HG03064 (cell line): ENCODE data around the gene MSH3.
"Not testable (repeated sequence)": the region's sequence is repeated elsewhere in the genome, so short reads cannot be mapped to it uniquely, and the experiment has no call there.

ENCODE experiments used
- ATAC-seq: cut with Tn5 transposase; IDR thresholded peaks from one replicate; pipeline ENCODE4 v1.9.1; 2021; ENCODE audit warnings: low read depth; ENCODE audit not compliant: unreplicated experiment

The MSH3 gene

GRCh38 chr5:80884086-80884813 is 229.8 kb downstream of the MSH3 start:
- ATAC-seq = no peak

- no peak for ATAC-seq
Measured at GRCh38 chr5:80884929-80885328, 230.5 kb downstream of the MSH3 start.

GRCh38 chr5:80885396-80886000 is 231.0 kb downstream of the MSH3 start:
- ATAC-seq = no peak

- ATAC-seq = no peak
Measured at GRCh38 chr5:80894083-80894482, 239.6 kb downstream of the MSH3 start.

DNA sequence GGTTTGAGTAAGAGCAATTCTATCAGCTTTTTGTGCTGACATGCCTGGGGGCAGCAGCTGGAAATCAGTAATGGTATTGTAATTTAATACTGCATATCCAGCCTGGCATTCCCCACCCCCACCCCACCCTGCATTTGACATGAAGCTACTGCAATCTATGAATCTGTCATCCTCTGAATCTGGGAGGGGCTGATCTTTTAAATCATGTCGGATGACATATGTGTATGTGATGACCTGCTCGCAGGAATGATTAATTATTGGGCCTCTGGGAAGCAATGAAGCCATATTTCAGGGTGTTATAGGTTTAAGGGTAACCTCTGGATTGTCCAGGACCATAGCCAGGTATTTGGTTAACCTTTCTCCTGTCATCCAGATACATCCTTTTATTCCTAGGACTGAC is 241.1 kb downstream of the MSH3 start:
- ATAC-seq = no peak

DNA sequence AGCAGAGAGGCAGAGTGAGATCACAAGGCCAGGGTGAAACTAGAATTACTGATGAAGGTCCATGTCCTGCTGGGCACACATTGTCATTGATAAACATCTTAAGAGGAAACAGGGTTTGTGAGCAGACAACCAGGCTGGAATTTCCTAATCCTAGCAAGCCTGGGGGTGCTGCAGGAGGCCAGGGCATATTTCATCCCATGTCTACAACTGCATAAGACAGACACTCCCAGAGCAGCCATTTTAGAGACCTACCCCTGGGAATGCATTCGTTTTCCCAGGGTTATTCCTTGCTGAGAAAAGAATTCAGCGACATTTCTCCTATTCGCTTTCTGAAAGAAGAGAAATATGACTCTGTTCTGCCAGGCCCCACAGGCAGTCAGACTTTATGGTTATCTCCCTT is 248.2 kb downstream of the MSH3 start:
- not testable (repeated sequence) for ATAC-seq

DNA sequence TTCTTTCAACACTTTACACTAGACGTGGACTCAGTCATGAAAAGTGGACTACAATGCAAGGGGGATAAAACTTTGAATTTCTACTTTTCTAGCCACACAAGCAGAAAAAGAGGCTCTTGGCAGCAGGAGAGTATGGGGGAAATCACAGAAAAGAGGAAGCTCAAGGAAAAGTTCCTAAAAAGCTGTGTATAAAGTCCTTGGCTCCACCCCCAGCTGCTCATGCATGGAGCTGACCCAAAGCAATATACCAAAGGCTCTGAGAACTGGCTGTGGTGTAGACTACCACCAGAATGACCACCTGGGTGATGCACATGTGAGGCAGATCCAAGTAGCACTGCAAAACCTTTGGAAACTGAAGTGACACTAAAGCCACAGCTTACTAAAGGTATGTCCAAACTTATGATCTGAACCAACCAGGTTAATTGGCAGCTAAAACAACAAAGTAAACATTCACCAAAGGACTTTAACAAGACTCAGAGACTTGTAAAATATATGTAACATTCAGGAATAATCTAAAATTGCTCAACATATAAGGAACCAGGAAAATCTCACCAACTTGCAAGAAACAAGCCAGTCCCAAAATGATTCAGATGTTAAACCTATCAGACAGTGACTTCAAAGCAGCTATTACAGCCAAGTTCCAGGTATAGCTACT is 250.2 kb downstream of the MSH3 start:
- ATAC-seq = no peak

GRCh38 chr5:80905405-80905804 is 251.0 kb downstream of the MSH3 start:
- ATAC-seq = no peak

DNA sequence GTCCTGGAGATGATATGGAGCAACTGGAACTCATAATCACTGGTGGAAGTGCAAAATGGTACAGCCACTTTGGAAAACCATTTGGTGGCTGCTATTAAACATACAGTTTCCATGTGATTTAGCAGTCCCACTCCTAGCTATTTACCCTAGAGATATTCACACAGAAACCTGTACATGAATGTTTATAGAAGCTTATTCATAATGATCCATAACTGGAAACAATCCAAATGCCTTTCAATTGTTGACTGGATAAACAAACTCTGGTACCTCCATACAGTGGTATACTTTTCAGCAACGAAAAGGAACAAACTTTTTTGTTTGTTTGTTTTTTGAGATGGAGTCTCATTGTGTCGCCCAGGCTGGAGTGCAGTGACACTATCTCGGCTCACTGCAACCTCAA is 258.0 kb downstream of the MSH3 start:
- ATAC-seq = no peak

DNA sequence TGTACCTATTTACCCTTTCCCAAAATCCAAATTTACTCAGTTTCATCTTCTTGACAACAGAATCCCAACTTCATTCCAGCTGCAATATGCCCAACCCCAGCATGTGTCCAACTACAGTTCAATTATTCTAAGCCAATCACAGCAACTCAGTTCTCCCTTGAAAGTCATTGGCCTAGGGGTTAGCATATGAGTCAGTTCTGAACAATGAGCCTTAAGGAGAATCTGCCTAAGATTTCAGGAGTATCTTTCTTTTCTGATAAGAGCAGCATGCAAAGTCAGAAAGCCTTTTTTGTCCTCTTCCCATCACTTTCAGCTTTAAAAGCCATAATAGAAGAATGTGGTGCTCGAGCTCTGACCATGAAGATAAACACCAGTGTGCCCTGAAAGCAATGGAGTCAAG is 261.3 kb downstream of the MSH3 start:
- ATAC-seq = no peak

- ATAC-seq = no peak
Measured at GRCh38 chr5:80916676-80917075, 262.2 kb downstream of the MSH3 start.

- ATAC-seq = no peak
Measured at GRCh38 chr5:80917631-80918030, 263.2 kb downstream of the MSH3 start.

- no peak for ATAC-seq
Measured at GRCh38 chr5:80919678-80920196, 265.3 kb downstream of the MSH3 start.

- ATAC-seq = no peak
Measured at GRCh38 chr5:80920333-80920732, 265.9 kb downstream of the MSH3 start.

GRCh38 chr5:80921026-80921425 is 266.6 kb downstream of the MSH3 start:
- ATAC-seq = no peak

GRCh38 chr5:80925931-80926330 is 271.5 kb downstream of the MSH3 start:
- no peak for ATAC-seq
